ENCODE results near the gene FAM111A. TPM values are rescaled to one million over a fixed set of nuclear protein-coding genes. Genes with fewer than 3 reads are reported as not detected.
"Not testable (repeated sequence)": the region's sequence is repeated elsewhere in the genome, so short reads cannot be mapped to it uniquely, and the experiment has no call there.

The FAM111A gene
- total RNA-seq (2014; rRNA removed; shearing (Covaris generic); ENCODE audit: low replicate concordance) = 48.2 and 64.1 TPM in 2 replicates

- peaks cover 18% of the 10 kb centered on the region for H3K79me2 ChIP-seq (ENCODE audit: low read length)
- H3K9ac ChIP-seq (ENCODE audit: low read length) = peak within 1 kb of the TSS; percentile 74
These were observed at the start of gene FAM111A for GRCh38 chr11:59142530-59143507. Gene FAM111A (plus strand): TSS chr11:59142856. CDS start chr11:59148873, 6,017 bp downstream.

GRCh38 chr11:59093576-59093975 lies 49.1 kb upstream of the FAM111A start:
- not testable (repeated sequence) for H3K9ac ChIP-seq (ENCODE audit: low read length); H3K9me3 ChIP-seq (ENCODE audit: low read length); H3K36me3 ChIP-seq (ENCODE audit: insufficient read depth, low read length); H3K4me3 ChIP-seq (ENCODE audit: low read length); H3K9me2 ChIP-seq (replicated peaks; ENCODE audit: insufficient read depth, low read length); H3K27me3 ChIP-seq (ENCODE audit: low read length); H4K20me1 ChIP-seq (ENCODE audit: insufficient read depth, low read depth, low read length); H3K27ac ChIP-seq (ENCODE audit: low read length); H3K79me2 ChIP-seq (ENCODE audit: low read length); DNase-seq; H3K4me2 ChIP-seq (ENCODE audit: low read depth, low read length, poor library complexity, severe bottlenecking); H2AFZ ChIP-seq (ENCODE audit: low read length)
- H3K4me1 ChIP-seq (ENCODE audit: low read length) = peaks cover 60% of the 10 kb centered on the region

More at GRCh38 chr11:59142530-59143507, at the start of gene FAM111A:
- H3K27ac ChIP-seq (ENCODE audit: low read length) = peak within 1 kb of the TSS; percentile 76
- peaks cover 62% of the 10 kb centered on the region for H3K4me1 ChIP-seq (ENCODE audit: low read length)
- H3K9me2 ChIP-seq (replicated peaks; ENCODE audit: insufficient read depth, low read length) = no peaks in the 10 kb centered on the region
- no peaks in the 10 kb centered on the region for H4K20me1 ChIP-seq (ENCODE audit: insufficient read depth, low read depth, low read length)
- peak within 1 kb of the TSS; percentile 98 for H3K4me2 ChIP-seq (ENCODE audit: low read depth, low read length, poor library complexity, severe bottlenecking)
- H3K36me3 ChIP-seq (ENCODE audit: insufficient read depth, low read length) = peaks cover 15% of the 10 kb centered on the region; the same call in 1 of the 2 replicates
- peak within 1 kb of the TSS; percentile 95 for H2AFZ ChIP-seq (ENCODE audit: low read length)
- no peaks in the 10 kb centered on the region for H3K27me3 ChIP-seq (ENCODE audit: low read length)
- H3K9me3 ChIP-seq (ENCODE audit: low read length) = no peaks in the 10 kb centered on the region
- H3K4me3 ChIP-seq (ENCODE audit: low read length) = peak within 1 kb of the TSS; percentile 94
- DNase-seq = peak; percentile 90

GRCh38 chr11:59095225-59095624 lies 47.4 kb upstream of the FAM111A start:
- H3K4me2 ChIP-seq (ENCODE audit: low read depth, low read length, poor library complexity, severe bottlenecking) = peak overlapping the region; percentile 71
- H3K4me1 ChIP-seq (ENCODE audit: low read length) = peaks cover 49% of the 10 kb centered on the region

GRCh38 chr11:59095972-59096575 lies 46.6 kb upstream of the FAM111A start:
- H3K9me2 ChIP-seq (replicated peaks; ENCODE audit: insufficient read depth, low read length); H3K79me2 ChIP-seq (ENCODE audit: low read length); H4K20me1 ChIP-seq (ENCODE audit: insufficient read depth, low read depth, low read length); H3K36me3 ChIP-seq (ENCODE audit: insufficient read depth, low read length); H2AFZ ChIP-seq (ENCODE audit: low read length); H3K27me3 ChIP-seq (ENCODE audit: low read length); DNase-seq; H3K9me3 ChIP-seq (ENCODE audit: low read length): not testable (repeated sequence)
- Histone ChIP-seq H3K9ac (ENCODE audit: low read length) (0 out of 2 replicates have a peak overlapping the region, but pooled peaks have one; percentile 42), H3K27ac (ENCODE audit: low read length) (0 out of 2 replicates have a peak overlapping the region, but pooled peaks have one; percentile 58), H3K4me1 (ENCODE audit: low read length) (peaks cover 44% of the 10 kb centered on the region), H3K4me3 (ENCODE audit: low read length) (0 out of 2 replicates have a peak overlapping the region, but pooled peaks have one; percentile 30), H3K4me2 (ENCODE audit: low read depth, low read length, poor library complexity, severe bottlenecking) (peak overlapping the region; percentile 71)

More at GRCh38 chr11:59095225-59095624, 47.4 kb upstream of the FAM111A start:
- peak; percentile 75 for DNase-seq
- H3K9me2 ChIP-seq (replicated peaks; ENCODE audit: insufficient read depth, low read length); H3K9me3 ChIP-seq (ENCODE audit: low read length); H3K27me3 ChIP-seq (ENCODE audit: low read length); H3K79me2 ChIP-seq (ENCODE audit: low read length); H3K36me3 ChIP-seq (ENCODE audit: insufficient read depth, low read length); H4K20me1 ChIP-seq (ENCODE audit: insufficient read depth, low read depth, low read length): not testable (repeated sequence)
- Histone ChIP-seq H2AFZ (ENCODE audit: low read length) (peak overlapping the region; percentile 89), H3K4me3 (ENCODE audit: low read length) (peak overlapping the region; percentile 30; the same call in 1 of the 2 replicates), H3K9ac (ENCODE audit: low read length) (peak overlapping the region; percentile 42; the same call in 1 of the 2 replicates), H3K27ac (ENCODE audit: low read length) (peak overlapping the region; percentile 58; the same call in 1 of the 2 replicates)

GRCh38 chr11:59097113-59097708 lies 45.4 kb upstream of the FAM111A start:
- H3K4me2 ChIP-seq (ENCODE audit: low read depth, low read length, poor library complexity, severe bottlenecking) = peak overlapping the region; percentile 71
- no peaks in the 10 kb centered on the region for H3K9me3 ChIP-seq (ENCODE audit: low read length)
- no peaks in the 10 kb centered on the region for H3K36me3 ChIP-seq (ENCODE audit: insufficient read depth, low read length)
- H3K27me3 ChIP-seq (ENCODE audit: low read length) = no peaks in the 10 kb centered on the region
- H3K4me3 ChIP-seq (ENCODE audit: low read length) = peak overlapping the region; percentile 12; the same call in 1 of the 2 replicates
- peak; percentile 89 for DNase-seq
- no peak overlapping the region for H3K27ac ChIP-seq (ENCODE audit: low read length)
- no peaks in the 10 kb centered on the region for H4K20me1 ChIP-seq (ENCODE audit: insufficient read depth, low read depth, low read length)
- H2AFZ ChIP-seq (ENCODE audit: low read length) = no peak overlapping the region
- H3K4me1 ChIP-seq (ENCODE audit: low read length) = peaks cover 54% of the 10 kb centered on the region
- no peaks in the 10 kb centered on the region for H3K9me2 ChIP-seq (replicated peaks; ENCODE audit: insufficient read depth, low read length)
- no peak overlapping the region for H3K9ac ChIP-seq (ENCODE audit: low read length)
- no peaks in the 10 kb centered on the region for H3K79me2 ChIP-seq (ENCODE audit: low read length)

- H3K27me3 ChIP-seq (ENCODE audit: low read length); H3K36me3 ChIP-seq (ENCODE audit: insufficient read depth, low read length); H3K9me2 ChIP-seq (replicated peaks; ENCODE audit: insufficient read depth, low read length); H2AFZ ChIP-seq (ENCODE audit: low read length); H3K9me3 ChIP-seq (ENCODE audit: low read length); H3K27ac ChIP-seq (ENCODE audit: low read length); DNase-seq; H3K9ac ChIP-seq (ENCODE audit: low read length); H4K20me1 ChIP-seq (ENCODE audit: insufficient read depth, low read depth, low read length); H3K79me2 ChIP-seq (ENCODE audit: low read length): not testable (repeated sequence)
- H3K4me2 ChIP-seq (ENCODE audit: low read depth, low read length, poor library complexity, severe bottlenecking) = peak overlapping the region; percentile 71
- H3K4me3 ChIP-seq (ENCODE audit: low read length) = peak overlapping the region; percentile 12; the same call in 1 of the 2 replicates
- H3K4me1 ChIP-seq (ENCODE audit: low read length) = peaks cover 62% of the 10 kb centered on the region
These were observed 44.7 kb upstream of the FAM111A start for GRCh38 chr11:59097938-59098337.

- peak overlapping the region; percentile 82 for H3K4me2 ChIP-seq (ENCODE audit: low read depth, low read length, poor library complexity, severe bottlenecking)
- peaks cover 4% of the 10 kb centered on the region for H3K79me2 ChIP-seq (ENCODE audit: low read length)
- H3K4me3 ChIP-seq (ENCODE audit: low read length) = peak overlapping the region; percentile 67
- no peaks in the 10 kb centered on the region for H3K9me2 ChIP-seq (replicated peaks; ENCODE audit: insufficient read depth, low read length)
- H3K36me3 ChIP-seq (ENCODE audit: insufficient read depth, low read length) = no peaks in the 10 kb centered on the region
- peaks cover 49% of the 10 kb centered on the region for H3K4me1 ChIP-seq (ENCODE audit: low read length)
- no peak overlapping the region for H3K27ac ChIP-seq (ENCODE audit: low read length)
- H4K20me1 ChIP-seq (ENCODE audit: insufficient read depth, low read depth, low read length) = no peaks in the 10 kb centered on the region
- H3K9me3 ChIP-seq (ENCODE audit: low read length) = no peaks in the 10 kb centered on the region
- H3K9ac ChIP-seq (ENCODE audit: low read length) = peak overlapping the region; percentile 46
- no peaks in the 10 kb centered on the region for H3K27me3 ChIP-seq (ENCODE audit: low read length)
- H2AFZ ChIP-seq (ENCODE audit: low read length) = peak overlapping the region; percentile 80; the same call in 1 of the 2 replicates
- peak; percentile 92 for DNase-seq
These were observed 40.3 kb upstream of the FAM111A start for GRCh38 chr11:59102259-59102765.

All from Karpas-422 (cell line).